ENCODE data around the gene PEAK3. TPM values are rescaled to one million over a fixed set of nuclear protein-coding genes. Genes with fewer than 3 reads are reported as not detected.
A peak's percentile ranks its signal among the peaks of the same experiment; 100 is the strongest.

Gene PEAK3
- total and polyA plus RNA-seq, 9 of the 15 experiments (the other 6 are each of a cell fraction or from before 2014, with no cell fraction given), result 0.07 to 0.40 TPM; not detected in 7

DNA sequence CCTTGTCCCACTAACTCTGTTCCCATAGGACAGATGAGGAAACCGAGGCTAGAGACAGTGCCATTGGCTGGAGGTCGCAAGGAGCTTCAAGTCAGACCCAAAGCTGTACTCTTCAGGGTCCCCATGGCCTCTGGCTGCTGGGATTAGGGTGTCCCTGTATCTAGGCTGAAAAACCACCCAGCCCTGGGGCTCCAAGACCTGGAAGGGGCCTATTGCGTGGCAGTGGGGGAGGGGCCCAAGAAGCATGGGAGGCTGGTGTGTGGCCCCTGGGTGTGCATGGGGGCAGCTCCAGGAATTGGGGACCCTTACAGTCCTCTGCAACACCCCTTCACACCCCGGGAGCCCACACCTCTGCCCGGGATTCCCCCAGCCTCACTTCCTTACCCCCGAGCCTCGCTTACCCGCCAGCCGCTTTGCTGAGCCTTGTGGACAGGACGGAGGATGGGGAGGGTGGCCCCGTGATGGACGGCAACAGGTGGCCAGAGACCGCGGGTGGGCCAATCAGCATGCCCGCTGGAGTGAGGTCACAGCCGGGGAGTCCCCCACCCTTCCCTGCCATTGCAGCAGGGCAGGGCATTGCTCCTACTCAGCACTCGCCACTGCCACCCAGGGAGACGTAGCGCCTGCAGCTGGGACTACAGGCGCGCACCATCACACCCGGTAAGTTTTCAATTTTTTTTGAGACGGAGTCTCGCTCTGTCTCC, 25.8 kb downstream of the PEAK3 start, which contains the start of gene JSRP1:
TSS of gene JSRP1 (minus strand) at position 436 of the 704 bp plus-strand sequence. CDS start 1,103 bp downstream, outside the sequence.
- no peaks in the 10 kb centered on the region for H3K9me1 ChIP-seq (ENCODE audit: control insufficient read depth, insufficient read depth, low read length)
- no peak for ATAC-seq
- no peak for DNase-seq (ENCODE audit: extremely low read depth in 1 of 4, low spot score in 3 of 4)
- no peaks in the 10 kb centered on the region for H3K36me3 ChIP-seq (ENCODE audit: control insufficient read depth, insufficient read depth, low read length)
- H3K9me3 ChIP-seq (replicated peaks; ENCODE audit: control insufficient read depth, insufficient read depth, low read depth, low read length), result no peaks in the 10 kb centered on the region
- ChIA-PET POLR2A (interaction anchor here (0.6 to 1.5 kb wide), 2 partner anchors 14 to 16 kb away, joined by 3 to 6 read pairs; no protein-coding TSS in a partner anchor), CTCF (ENCODE audit: low intra/inter-chr PET ratio) (no interaction called here)
- in situ Hi-C loops (cut with MboI) (no loop called here), intact Hi-C loops (cut with micrococcal nuclease) (no loop called here)
- peak within 1 kb of the TSS in 1 of 2 experiments; percentile 58; a peak in 2 of 4 replicates for H3K9ac ChIP-seq (ENCODE audit: insufficient read depth in 1 of 2, low read depth in 2 of 2, low read length in 2 of 2)
- BruUV-seq (replicated peaks), result no TSS peak
- H3K4me3 ChIP-seq, result no peak within 1 kb of the TSS
- H3K27ac ChIP-seq (ENCODE audit: extremely low read depth, low read depth, low read length), result no peak within 1 kb of the TSS
- H3K27me3 ChIP-seq (ENCODE audit: control insufficient read depth in 2 of 2, insufficient read depth in 2 of 2, low read length in 2 of 2), result no peaks in the 10 kb centered on the region
- 76% methylated on average over 23 of the region's 24 CpGs for WGBS (ENCODE audit: insufficient coverage, low coverage, missing lambda C conversion rate)
- H3K79me2 ChIP-seq (ENCODE audit: control insufficient read depth, insufficient read depth, low read length), result no peaks in the 10 kb centered on the region
- H3K4me2 ChIP-seq (ENCODE audit: insufficient read depth, low read length), result no peak within 1 kb of the TSS
- no peaks in the 10 kb centered on the region for H4K20me1 ChIP-seq (replicated peaks; ENCODE audit: control insufficient read depth, insufficient read depth, low read length)
- H3K4me1 ChIP-seq (replicated peaks in 1 of 2; ENCODE audit: control insufficient read depth in 2 of 2, insufficient read depth in 2 of 2, low read length in 2 of 2), result peaks cover 5 to 52% of the 10 kb centered on the region in 2 experiments; a peak in 3 of 5 replicates
- TF ChIP-seq, protein P1, sequence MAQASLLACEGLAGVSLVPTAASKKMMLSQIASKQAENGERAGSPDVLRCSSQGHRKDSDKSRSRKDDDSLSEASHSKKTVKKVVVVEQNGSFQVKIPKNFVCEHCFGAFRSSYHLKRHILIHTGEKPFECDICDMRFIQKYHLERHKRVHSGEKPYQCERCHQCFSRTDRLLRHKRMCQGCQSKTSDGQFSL (CRISPR knock-in tag; IDR thresholded peaks at IDR 0.05), result no peak
- TF ChIP-seq, protein P1 (tag; IDR thresholded peaks at IDR 0.05), result no peak
- TF ChIP-seq, protein P2, sequence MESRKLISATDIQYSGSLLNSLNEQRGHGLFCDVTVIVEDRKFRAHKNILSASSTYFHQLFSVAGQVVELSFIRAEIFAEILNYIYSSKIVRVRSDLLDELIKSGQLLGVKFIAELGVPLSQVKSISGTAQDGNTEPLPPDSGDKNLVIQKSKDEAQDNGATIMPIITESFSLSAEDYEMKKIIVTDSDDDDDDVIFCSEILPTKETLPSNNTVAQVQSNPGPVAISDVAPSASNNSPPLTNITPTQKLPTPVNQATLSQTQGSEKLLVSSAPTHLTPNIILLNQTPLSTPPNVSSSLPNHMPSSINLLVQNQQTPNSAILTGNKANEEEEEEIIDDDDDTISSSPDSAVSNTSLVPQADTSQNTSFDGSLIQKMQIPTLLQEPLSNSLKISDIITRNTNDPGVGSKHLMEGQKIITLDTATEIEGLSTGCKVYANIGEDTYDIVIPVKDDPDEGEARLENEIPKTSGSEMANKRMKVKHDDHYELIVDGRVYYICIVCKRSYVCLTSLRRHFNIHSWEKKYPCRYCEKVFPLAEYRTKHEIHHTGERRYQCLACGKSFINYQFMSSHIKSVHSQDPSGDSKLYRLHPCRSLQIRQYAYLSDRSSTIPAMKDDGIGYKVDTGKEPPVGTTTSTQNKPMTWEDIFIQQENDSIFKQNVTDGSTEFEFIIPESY (CRISPR knock-in tag; IDR thresholded peaks at IDR 0.05), result peak; percentile 84
- peak; percentile 2; the same call in 1 of the 2 replicates for TF ChIP-seq ZBTB7A (IDR thresholded peaks at IDR 0.05; ENCODE audit: borderline replicate concordance, control insufficient read depth, low read depth, low read length)
- TF ChIP-seq ILK (tag; IDR thresholded peaks at IDR 0.05; ENCODE audit: borderline replicate concordance, low read depth), result no peak
- no peak within 1 kb of the TSS for H2AFZ ChIP-seq (ENCODE audit: low read depth, low read length)
- no peak for FAIRE-seq
